Loucy (cell line): Measurements from ENCODE around the gene DOCK9.

Source experiments
- EZH2phosphoT487 ChIP-seq: fragments of 200-600 bp; IDR thresholded peaks from 2 replicates; pipeline ENCODE4 v1.6.1; 2018; ENCODE audit warnings: antibody characterized with exemption, mild to moderate bottlenecking, moderate library complexity, borderline replicate concordance
- TF ChIP-seq, protein P1 (sequence below): fragments of 200-600 bp; sonication (generic); conservative IDR thresholded peaks from 2 replicates; pipeline ENCODE4 v1.5.1; 2014; ENCODE audit warnings: mild to moderate bottlenecking, antibody characterized with exemption, low read length

GRCh38 chr13:98826146-98826545 is 151.7 kb downstream of the DOCK9 start:
- TF ChIP-seq, protein P1, sequence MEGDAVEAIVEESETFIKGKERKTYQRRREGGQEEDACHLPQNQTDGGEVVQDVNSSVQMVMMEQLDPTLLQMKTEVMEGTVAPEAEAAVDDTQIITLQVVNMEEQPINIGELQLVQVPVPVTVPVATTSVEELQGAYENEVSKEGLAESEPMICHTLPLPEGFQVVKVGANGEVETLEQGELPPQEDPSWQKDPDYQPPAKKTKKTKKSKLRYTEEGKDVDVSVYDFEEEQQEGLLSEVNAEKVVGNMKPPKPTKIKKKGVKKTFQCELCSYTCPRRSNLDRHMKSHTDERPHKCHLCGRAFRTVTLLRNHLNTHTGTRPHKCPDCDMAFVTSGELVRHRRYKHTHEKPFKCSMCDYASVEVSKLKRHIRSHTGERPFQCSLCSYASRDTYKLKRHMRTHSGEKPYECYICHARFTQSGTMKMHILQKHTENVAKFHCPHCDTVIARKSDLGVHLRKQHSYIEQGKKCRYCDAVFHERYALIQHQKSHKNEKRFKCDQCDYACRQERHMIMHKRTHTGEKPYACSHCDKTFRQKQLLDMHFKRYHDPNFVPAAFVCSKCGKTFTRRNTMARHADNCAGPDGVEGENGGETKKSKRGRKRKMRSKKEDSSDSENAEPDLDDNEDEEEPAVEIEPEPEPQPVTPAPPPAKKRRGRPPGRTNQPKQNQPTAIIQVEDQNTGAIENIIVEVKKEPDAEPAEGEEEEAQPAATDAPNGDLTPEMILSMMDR: no peak
- no peak for TF ChIP-seq EZH2phosphoT487
